ENCODE measurements around the gene NCAM2.

NCAM2 gene

DNA sequence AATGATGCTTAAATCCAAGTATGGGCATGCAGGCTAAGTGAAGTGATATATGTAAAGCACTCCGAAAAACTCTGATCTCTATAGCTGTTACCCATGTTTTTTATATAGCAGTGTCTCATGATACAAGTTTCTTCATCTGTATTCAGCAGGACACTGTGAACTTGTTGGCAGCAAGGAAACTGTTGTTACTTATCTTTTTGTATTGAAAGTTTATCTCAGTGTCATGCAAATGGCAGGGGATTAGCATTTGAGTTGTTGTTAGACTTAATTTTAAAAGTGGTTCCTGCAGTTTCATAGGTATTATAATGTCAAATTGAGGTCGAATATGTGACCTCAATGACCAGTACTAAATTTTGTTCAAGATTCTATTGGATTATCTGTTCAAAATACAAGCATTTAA is 47.9 kb downstream of the NCAM2 start:
- no peak overlapping the region for H3K4me3 ChIP-seq (ENCODE audit: low read length)
- no peak for TF ChIP-seq CTCF (conservative IDR thresholded peaks at IDR 0.05; ENCODE audit: low read depth, low read length)
- DNase-seq (ENCODE audit: low read depth) = no peak

DNA sequence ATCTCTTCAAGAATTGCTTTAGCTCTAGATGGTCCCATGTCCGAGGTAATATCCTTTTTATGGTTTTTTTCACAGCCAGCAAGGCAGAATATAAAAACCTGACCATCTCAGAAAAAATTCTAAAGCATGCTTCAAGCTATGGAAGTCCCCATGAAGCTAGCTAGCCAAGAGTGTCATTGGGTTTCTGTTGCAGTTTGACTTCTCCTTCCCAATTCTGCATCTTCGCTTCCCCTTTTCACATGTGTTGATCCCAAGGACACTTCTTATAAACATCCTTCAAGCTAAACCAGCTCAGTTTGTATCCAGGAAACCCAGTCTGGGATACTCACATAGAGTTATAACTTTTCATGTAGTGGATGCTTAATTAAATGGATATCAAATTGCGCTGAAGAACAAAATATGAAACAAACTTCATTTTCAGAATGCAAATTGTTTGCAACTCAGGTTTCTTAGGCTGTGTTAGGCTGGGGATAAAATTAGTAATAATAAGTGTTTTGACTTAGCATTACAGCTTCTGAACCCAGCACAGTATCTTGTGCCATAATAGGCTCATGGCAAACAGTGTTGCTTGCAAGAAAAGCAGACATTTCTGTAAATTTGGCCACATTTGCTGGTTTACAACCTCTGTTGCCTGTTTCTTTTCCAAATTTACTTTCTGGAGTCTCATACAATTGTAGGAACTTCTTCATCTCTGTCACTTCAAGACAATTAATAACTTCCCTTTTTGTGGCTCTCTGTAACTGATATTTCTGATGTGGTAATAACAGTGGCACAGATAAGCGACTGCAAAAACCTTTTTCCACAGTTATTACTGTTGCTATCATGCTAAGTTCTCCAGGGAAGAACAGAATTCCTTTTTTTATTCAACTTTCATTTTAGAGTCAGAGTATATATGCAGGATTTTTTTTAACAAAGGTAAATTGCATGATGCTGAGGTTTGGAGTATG is 53.2 kb downstream of the NCAM2 start:
- DNase-seq (ENCODE audit: low read depth) = no peak
- no peak for TF ChIP-seq CTCF (conservative IDR thresholded peaks at IDR 0.05; ENCODE audit: low read depth, low read length)
- H3K4me3 ChIP-seq (ENCODE audit: low read length) = no peak overlapping the region

DNA sequence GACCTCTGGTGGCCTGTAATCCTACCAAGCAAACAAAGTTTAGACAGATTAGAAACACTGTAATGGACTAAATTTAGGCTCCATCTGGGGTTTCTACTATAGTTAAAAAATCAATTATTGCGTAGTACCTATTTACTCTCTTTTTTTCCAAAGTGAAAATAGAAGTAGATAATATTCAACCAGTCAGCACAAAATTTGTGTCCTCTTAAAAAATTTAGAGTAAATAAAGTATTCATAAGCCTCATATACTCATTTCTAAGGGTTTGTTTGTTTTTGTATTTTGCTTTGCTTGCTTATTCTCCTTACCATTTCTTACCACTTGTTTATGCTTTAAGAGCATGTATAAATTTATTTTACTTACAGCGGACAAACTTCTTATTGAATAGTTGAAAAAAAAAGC is 54.5 kb downstream of the NCAM2 start:
- no peak overlapping the region for H3K4me3 ChIP-seq (ENCODE audit: low read length)
- no peak for DNase-seq (ENCODE audit: low read depth)
- no peak for TF ChIP-seq CTCF (conservative IDR thresholded peaks at IDR 0.05; ENCODE audit: low read depth, low read length)

- H3K4me3 ChIP-seq (ENCODE audit: low read length) = no peak overlapping the region
- TF ChIP-seq CTCF (conservative IDR thresholded peaks at IDR 0.05; ENCODE audit: low read depth, low read length) = no peak
- DNase-seq (ENCODE audit: low read depth) = no peak
Measured at GRCh38 chr21:21057349-21058062, 59.3 kb downstream of the NCAM2 start.

GRCh38 chr21:21063828-21064227 is 65.6 kb downstream of the NCAM2 start:
- no peak for DNase-seq (ENCODE audit: low read depth)
- no peak overlapping the region for H3K4me3 ChIP-seq (ENCODE audit: low read length)
- TF ChIP-seq CTCF (conservative IDR thresholded peaks at IDR 0.05; ENCODE audit: low read depth, low read length) = no peak

DNA sequence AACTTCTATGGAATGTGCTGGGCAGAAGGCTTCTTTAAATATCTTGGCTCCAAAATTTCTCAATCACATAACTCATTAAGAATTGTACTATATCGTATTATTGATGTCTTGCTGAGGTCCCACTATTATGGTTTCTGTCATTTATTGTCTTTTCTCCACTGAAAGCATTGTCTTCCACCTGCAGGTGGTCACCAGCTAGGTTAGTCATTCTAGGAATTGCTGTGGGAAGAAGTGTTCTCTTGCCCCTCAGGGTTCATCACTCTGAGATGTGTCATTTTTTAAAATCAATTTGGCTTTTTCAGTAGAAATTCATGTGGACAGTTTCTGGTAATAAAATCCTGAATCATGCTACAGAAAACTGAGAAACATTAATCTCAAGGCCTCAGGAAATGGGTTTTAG is 66.1 kb downstream of the NCAM2 start:
- no peak for TF ChIP-seq CTCF (conservative IDR thresholded peaks at IDR 0.05; ENCODE audit: low read depth, low read length)
- no peak for DNase-seq (ENCODE audit: low read depth)

More for the DNA sequence above, 66.1 kb downstream of the NCAM2 start:
- no peak overlapping the region for H3K4me3 ChIP-seq (ENCODE audit: low read length)

Data from retinal pigment epithelial cell (primary cell).